Mucosa of stomach (tissue), 1 donor: Measurements from ENCODE around the gene MSRB1.

Experiments used
- H3K27me3 ChIP-seq: one replicate; pipeline ENCODE4 v1.7.0; 2013; ENCODE audit warnings: mild to moderate bottlenecking, low read length; ENCODE audit not compliant: control insufficient read depth, insufficient read depth
- H3K36me3 ChIP-seq: one replicate; pipeline ENCODE4 v1.7.0; 2013; ENCODE audit warnings: low read length; ENCODE audit not compliant: control insufficient read depth, insufficient read depth
- H3K4me1 ChIP-seq: one replicate; pipeline ENCODE4 v1.7.0; 2013; ENCODE audit warnings: mild to moderate bottlenecking, low read length; ENCODE audit not compliant: control insufficient read depth, insufficient read depth
- H3K4me3 ChIP-seq: one replicate; pipeline ENCODE4 v1.7.0; 2013; ENCODE audit warnings: low read length
- H3K9ac ChIP-seq: one replicate; pipeline ENCODE4 v1.7.0; 2013; ENCODE audit warnings: mild to moderate bottlenecking, low read length, moderate library complexity
- H3K9me3 ChIP-seq: one replicate; pipeline ENCODE4 v1.7.0; 2013; ENCODE audit warnings: mild to moderate bottlenecking, low read length, moderate library complexity; ENCODE audit not compliant: control insufficient read depth
- donor health status: Pancreatic carcinoma.

Gene MSRB1, protein sequence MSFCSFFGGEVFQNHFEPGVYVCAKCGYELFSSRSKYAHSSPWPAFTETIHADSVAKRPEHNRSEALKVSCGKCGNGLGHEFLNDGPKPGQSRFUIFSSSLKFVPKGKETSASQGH

GRCh38 chr16:1942810-1943726 is at the start of gene MSRB1:
Gene MSRB1, minus strand, starts transcription at chr16:1943199. Its CDS starts 43 bp downstream, at chr16:1943156.
- Histone ChIP-seq H3K4me3 (peak within 1 kb of the TSS; percentile 77), H3K9ac (peak within 1 kb of the TSS; percentile 80), H3K4me1 (peaks cover 15% of the 10 kb centered on the region), H3K27me3 (no peaks in the 10 kb centered on the region), H3K9me3 (no peaks in the 10 kb centered on the region), H3K36me3 (no peaks in the 10 kb centered on the region)

DNA sequence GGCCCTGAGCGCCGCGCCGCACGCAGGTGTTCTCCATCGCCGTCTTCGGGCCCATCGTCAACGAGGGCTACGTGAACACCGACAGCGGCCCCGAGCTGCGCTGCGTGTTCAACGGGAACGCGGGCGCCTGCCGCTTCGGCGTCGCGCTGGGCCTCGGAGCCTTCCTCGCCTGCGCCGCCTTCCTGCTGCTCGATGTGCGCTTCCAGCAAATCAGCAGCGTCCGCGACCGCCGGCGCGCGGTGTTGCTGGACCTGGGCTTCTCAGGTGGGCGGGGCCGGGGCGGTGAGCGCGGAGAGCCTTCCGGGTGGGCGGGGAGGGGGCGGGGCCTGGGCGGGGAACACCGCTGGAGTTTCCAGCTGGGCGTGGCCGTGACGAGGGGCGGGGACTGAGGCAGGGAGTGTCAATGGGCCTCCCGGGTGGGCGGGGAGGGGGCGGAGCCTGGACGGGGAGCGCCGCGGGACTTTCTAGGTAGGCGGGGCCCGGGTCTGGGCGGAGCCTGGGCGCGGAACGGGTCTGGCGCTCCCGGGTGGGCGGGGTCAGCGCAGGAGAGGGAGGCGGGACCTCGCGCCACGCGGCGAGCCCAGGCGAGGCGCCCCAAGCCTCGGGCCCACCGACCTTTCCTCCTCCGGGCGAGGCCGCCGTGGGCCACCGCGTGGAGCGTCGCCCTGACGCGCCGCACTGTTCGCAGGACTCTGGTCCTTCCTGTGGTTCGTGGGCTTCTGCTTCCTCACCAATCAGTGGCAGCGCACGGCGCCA is 49.1 kb upstream of the MSRB1 start:
- Histone ChIP-seq H3K4me1 (peaks cover 25% of the 10 kb centered on the region), H3K27me3 (peaks cover 35% of the 10 kb centered on the region), H3K9ac (no peak overlapping the region)

GRCh38 chr16:1991588-1991947 is 48.6 kb upstream of the MSRB1 start:
- Histone ChIP-seq H3K4me3 (no peak overlapping the region), H3K4me1 (peaks cover 25% of the 10 kb centered on the region), H3K9ac (no peak overlapping the region), H3K27me3 (peaks cover 35% of the 10 kb centered on the region), H3K36me3 (no peaks in the 10 kb centered on the region), H3K9me3 (no peaks in the 10 kb centered on the region)

More for the DNA sequence above, 49.1 kb upstream of the MSRB1 start:
- Histone ChIP-seq H3K4me3 (no peak overlapping the region), H3K36me3 (no peaks in the 10 kb centered on the region), H3K9me3 (no peaks in the 10 kb centered on the region)

DNA sequence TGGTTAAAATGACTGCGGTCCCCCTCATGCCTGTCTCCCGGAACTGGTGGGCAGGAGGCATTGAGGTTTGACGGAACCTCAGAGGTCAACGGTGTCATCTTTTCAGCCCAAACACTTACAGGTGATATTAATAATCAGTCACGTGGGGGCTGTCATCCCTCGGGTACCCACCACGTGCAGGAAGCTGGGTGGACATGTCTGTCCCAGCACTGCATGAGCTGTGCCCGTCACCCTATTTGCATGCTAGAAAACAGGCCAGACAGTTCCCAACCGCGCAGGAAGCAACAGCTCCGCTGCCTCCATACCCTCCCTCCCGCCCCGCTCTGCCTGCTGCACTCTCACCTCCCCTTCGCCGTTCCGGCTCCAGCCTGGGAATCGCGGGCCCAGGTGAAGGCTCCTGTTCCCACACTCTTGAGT is 48.1 kb upstream of the MSRB1 start:
- H3K36me3 ChIP-seq, result no peaks in the 10 kb centered on the region
- peaks cover 37% of the 10 kb centered on the region for H3K27me3 ChIP-seq
- H3K4me1 ChIP-seq, result peaks cover 25% of the 10 kb centered on the region
- H3K9ac ChIP-seq, result no peak overlapping the region
- H3K9me3 ChIP-seq, result no peaks in the 10 kb centered on the region
- H3K4me3 ChIP-seq, result no peak overlapping the region

DNA sequence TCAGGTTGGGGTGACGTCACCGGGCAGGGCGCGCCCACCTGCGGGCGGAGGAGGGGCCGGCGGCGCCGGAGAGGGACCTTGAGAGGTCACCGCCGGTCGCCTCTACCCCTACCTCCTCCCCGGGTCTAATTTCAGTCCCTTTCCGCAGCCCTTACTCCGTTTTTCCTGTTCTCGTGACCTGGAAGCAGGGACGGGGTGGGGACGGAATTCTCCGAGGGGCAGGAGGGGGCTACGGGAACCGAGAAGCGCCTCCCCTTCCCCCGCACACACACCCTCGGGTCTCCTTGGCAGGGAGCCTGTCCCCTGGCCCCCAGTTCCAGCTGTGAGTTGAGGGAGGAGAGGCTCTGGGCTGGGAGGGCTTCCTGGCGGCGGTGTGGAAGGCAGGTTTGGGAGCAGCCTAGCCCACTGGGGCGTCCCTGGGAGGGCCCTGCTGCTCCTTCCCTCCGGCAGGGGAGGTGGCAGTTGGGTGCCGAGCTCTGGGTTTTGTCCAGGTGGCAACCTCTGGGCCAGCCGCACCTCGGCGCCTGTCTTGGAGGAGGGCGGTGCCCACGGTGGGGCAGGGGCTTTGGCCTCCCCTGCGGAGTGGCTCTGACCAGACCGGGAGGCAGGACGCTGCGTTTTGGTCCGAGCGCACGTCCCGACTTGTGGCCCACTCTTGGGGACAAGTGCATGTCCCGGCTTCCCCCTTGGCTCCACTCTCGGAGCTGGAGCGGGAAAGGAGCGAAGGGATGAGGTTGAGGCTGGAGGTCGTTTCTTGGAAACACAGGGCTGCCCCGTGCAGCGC is 47.5 kb upstream of the MSRB1 start:
- Histone ChIP-seq H3K9ac (peak overlapping the region; percentile 33), H3K36me3 (no peaks in the 10 kb centered on the region), H3K27me3 (peaks cover 39% of the 10 kb centered on the region), H3K9me3 (no peaks in the 10 kb centered on the region), H3K4me3 (no peak overlapping the region), H3K4me1 (peaks cover 31% of the 10 kb centered on the region)

GRCh38 chr16:1990101-1990350 is 47.0 kb upstream of the MSRB1 start:
- H3K27me3 ChIP-seq, result peaks cover 39% of the 10 kb centered on the region
- no peak overlapping the region for H3K4me3 ChIP-seq
- no peaks in the 10 kb centered on the region for H3K36me3 ChIP-seq
- H3K4me1 ChIP-seq, result peaks cover 36% of the 10 kb centered on the region
- no peaks in the 10 kb centered on the region for H3K9me3 ChIP-seq
- H3K9ac ChIP-seq, result no peak overlapping the region

DNA sequence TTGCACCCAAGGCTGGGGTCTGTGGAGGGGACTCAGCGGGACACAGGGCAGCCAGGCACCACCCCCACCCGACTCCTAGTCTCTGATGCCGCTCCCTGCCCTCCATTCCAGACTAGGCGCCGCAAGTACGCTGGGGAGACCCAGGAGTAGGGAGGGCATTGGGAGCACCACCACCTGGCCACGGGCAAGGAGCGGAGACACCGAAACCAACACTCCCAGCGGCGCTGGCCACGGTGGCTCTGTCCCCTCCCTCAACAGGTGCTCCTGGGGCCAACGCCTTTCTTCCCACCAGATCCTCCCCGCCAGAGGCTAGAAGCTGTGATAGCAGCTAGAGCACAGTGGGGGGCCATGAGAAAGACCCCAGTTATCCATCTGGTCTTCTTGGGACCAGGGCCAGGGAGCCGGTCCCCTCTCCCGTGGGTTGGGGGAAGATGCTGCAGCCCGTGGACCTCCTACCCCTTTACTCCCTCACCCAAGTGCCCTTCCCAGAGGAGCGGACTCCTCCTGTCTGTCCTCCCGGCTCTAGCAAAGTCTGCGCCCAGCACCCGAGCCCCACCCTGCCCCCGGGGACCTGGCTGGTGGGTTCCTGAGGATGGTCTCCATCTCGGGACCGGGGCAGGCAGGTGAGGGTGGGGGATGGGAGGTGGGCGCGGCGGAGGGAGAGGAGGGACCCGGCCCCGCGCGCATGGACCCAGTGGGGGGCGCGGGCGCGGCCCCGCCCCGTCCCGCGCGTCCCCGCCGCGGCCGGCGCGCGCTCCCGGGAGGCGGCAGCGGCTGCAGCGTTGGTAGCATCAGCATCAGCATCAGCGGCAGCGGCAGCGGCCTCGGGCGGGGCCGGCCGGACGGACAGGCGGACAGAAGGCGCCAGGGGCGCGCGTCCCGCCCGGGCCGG is 46.5 kb upstream of the MSRB1 start, which contains the start of gene SYNGR3:
Gene SYNGR3 (plus strand): TSS at position 762 of the 892 bp plus-strand sequence. CDS start 133 bp downstream, outside the sequence.
- Histone ChIP-seq H3K27me3 (peaks cover 39% of the 10 kb centered on the region), H3K9me3 (no peaks in the 10 kb centered on the region), H3K4me3 (no peak within 1 kb of the TSS), H3K4me1 (peaks cover 42% of the 10 kb centered on the region), H3K36me3 (no peaks in the 10 kb centered on the region), H3K9ac (peak within 1 kb of the TSS; percentile 33)

DNA sequence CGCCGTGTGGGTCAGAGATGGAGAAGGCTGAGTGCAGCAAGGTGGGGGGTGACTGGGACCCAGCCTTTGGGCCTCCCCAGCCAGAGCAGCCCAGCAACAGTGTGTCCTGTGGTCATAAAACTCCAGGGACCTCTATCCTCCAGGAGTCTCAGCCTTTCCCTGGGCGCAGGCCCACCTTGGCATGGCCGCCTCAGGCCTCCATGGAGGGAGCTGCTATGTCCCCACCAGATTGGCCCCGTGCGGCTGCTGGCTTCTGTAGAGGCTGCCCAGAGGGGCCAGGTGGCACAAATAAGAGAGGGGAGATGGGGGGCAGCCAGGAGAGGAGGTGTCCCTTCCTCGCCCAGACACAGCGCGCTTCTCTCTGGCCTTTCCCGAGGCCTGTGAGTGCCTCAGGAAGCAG is 44.2 kb upstream of the MSRB1 start:
- Histone ChIP-seq H3K4me1 (peaks cover 55% of the 10 kb centered on the region), H3K27me3 (peaks cover 42% of the 10 kb centered on the region)

GRCh38 chr16:1985466-1986150 is 42.6 kb upstream of the MSRB1 start:
- Histone ChIP-seq H3K36me3 (no peaks in the 10 kb centered on the region), H3K27me3 (peaks cover 41% of the 10 kb centered on the region), H3K4me1 (peaks cover 60% of the 10 kb centered on the region), H3K9ac (peak overlapping the region; percentile 82), H3K4me3 (no peak overlapping the region), H3K9me3 (no peaks in the 10 kb centered on the region)

More for the DNA sequence above, 44.2 kb upstream of the MSRB1 start:
- no peak overlapping the region for H3K9ac ChIP-seq
- no peaks in the 10 kb centered on the region for H3K36me3 ChIP-seq
- no peak overlapping the region for H3K4me3 ChIP-seq
- H3K9me3 ChIP-seq, result no peaks in the 10 kb centered on the region

GRCh38 chr16:1984347-1985225 is 41.6 kb upstream of the MSRB1 start:
- H3K4me3 ChIP-seq, result peak overlapping the region; percentile 60
- peak overlapping the region; percentile 82 for H3K9ac ChIP-seq
- peaks cover 43% of the 10 kb centered on the region for H3K27me3 ChIP-seq
- no peaks in the 10 kb centered on the region for H3K36me3 ChIP-seq
- H3K9me3 ChIP-seq, result no peaks in the 10 kb centered on the region
- H3K4me1 ChIP-seq, result peaks cover 66% of the 10 kb centered on the region
